Keratinocyte (primary cell): Measurements from ENCODE around the gene DTX4.

ENCODE experiments used
- CTCF ChIP-seq, 3 experiments: IDR thresholded peaks in 1 of 3; conservative IDR thresholded peaks in 1 of 3; optimal IDR thresholded peaks in 1 of 3; 2 replicates in 2 of 3; 3 replicates in 1 of 3; pipeline versions ENCODE3 to v1.5.1; 2011; ENCODE audit warnings: low read length in 3 of 3, mild to moderate bottlenecking in 3 of 3, moderate library complexity in 2 of 3, control low read depth in 1 of 3, inconsistent platforms in 1 of 3; ENCODE audit not compliant: insufficient read depth in 2 of 3; ENCODE audit errors: extremely low read depth in 1 of 3
- EZH2 ChIP-seq: IDR thresholded peaks from one replicate; pipeline ENCODE4 v1.6.1; 2012; ENCODE audit warnings: inconsistent platforms, mild to moderate bottlenecking, low read length, moderate library complexity

- peak; percentile 97 to 99 (median 98) for TF ChIP-seq CTCF (optimal IDR thresholded peaks at IDR 0.05 in 1 of 3, IDR thresholded peaks at IDR 0.05 in 1 of 3, conservative IDR thresholded peaks at IDR 0.05 in 1 of 3; ENCODE audit: extremely low read depth in 1 of 3, insufficient read depth in 2 of 3, low read length in 3 of 3)
- no peak for TF ChIP-seq EZH2
Observed at GRCh38 chr11:59135648-59136461, 36.1 kb upstream of the DTX4 start.
